ENCODE data around the gene ELOVL4. TPM values are rescaled to one million over a fixed set of nuclear protein-coding genes. Genes with fewer than 3 reads are reported as not detected.

Gene ELOVL4
- total RNA-seq, 2 experiments from 2014 or later: 0.33 to 0.54 TPM

- Mint-ChIP-seq H3K27ac (no peak overlapping the region), H3K9me3 (no peaks in the 10 kb centered on the region)
- intact Hi-C loops (cut with micrococcal nuclease): loop anchor here (1.0 to 10.0 kb wide), 3 partner anchors 145 to 1804 kb away; no protein-coding TSS in a partner anchor
Observed at GRCh38 chr6:79949233-79949632, 1.9 kb upstream of the ELOVL4 start.

DNA sequence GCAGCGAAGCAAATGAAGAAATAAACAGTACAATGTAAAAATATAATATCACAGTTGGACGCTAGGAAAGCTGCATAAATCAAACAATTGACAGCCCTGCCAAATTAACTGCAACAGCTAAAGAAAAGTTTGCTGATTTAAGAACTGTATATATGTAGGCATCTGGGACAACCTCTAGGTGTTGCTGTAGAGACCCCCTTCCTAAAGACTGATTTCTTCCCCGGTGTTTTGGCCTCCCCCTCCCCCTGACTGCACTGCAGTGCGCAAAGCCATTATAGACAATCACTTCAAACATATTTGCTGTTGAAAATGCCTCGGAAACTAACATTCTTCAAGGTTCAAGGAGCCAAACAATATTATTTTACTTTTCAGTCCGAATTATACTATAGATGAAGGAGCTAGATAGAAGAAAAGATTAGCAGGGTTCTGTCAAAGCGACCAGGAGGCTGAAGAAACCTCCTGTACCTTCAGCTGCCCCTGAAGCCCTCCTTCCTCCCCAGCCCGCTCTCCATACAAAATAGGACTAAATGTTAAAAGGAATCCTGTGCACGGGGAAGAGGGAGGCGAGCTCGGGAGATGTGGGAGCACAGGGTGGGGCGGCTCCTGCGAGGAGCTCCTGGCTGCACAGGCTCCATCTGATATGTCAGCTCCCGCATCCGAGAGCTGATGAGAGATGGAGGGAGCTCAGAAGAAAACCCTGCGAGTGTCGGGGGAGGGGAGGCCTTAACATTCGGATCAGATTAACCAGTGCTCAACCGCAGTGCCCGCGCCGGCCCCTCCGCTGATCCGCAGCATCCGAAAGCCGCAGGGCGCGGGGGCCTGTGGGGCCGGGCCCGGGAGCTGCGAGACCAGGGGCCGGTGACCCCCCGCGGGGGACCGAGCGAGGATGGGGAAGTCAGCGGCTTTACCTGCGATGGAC is 822 bp downstream of the ELOVL4 start:
- CTCF ChIA-PET: interaction anchor here (0.5 to 3.7 kb wide), 16 partner anchors 9 to 312 kb away, joined by 3 to 18 read pairs (median 4); no protein-coding TSS in a partner anchor
- DNase-seq: peak; percentile 44
- peak overlapping the region; percentile 78 for H3K4me3 Mint-ChIP-seq
- H3K4me1 Mint-ChIP-seq (ENCODE audit: low read depth): peaks cover 14% of the 10 kb centered on the region
- H3K9me3 Mint-ChIP-seq: no peaks in the 10 kb centered on the region
- intact Hi-C loops (cut with micrococcal nuclease): loop anchor here (1.0 to 10.0 kb wide), 6 partner anchors 58 to 388 kb away; partner anchors contain the start of genes BCKDHB and TTK
- peaks cover 43% of the 10 kb centered on the region for H3K27me3 Mint-ChIP-seq (ENCODE audit: low read depth)
- H3K27ac Mint-ChIP-seq: no peak overlapping the region
- H3K36me3 Mint-ChIP-seq (ENCODE audit: low read depth): no peaks in the 10 kb centered on the region

More at GRCh38 chr6:79949233-79949632, 1.9 kb upstream of the ELOVL4 start:
- H3K4me3 Mint-ChIP-seq: no peak overlapping the region
- no peaks in the 10 kb centered on the region for H3K36me3 Mint-ChIP-seq (ENCODE audit: low read depth)
- H3K4me1 Mint-ChIP-seq (ENCODE audit: low read depth): peaks cover 14% of the 10 kb centered on the region
- CTCF ChIA-PET: interaction anchor here (0.6 to 2.5 kb wide), 35 partner anchors 16 to 299 kb away, joined by 3 to 36 read pairs (median 4); partner anchors contain the start of gene TTK
- peaks cover 34% of the 10 kb centered on the region for H3K27me3 Mint-ChIP-seq (ENCODE audit: low read depth)
- peak; percentile 83 for DNase-seq

GRCh38 chr6:79943133-79943532 is 4.2 kb downstream of the ELOVL4 start:
- H3K4me1 Mint-ChIP-seq (ENCODE audit: low read depth): peaks cover 13% of the 10 kb centered on the region
- no peaks in the 10 kb centered on the region for H3K9me3 Mint-ChIP-seq
- no peaks in the 10 kb centered on the region for H3K36me3 Mint-ChIP-seq (ENCODE audit: low read depth)
- intact Hi-C loops (cut with micrococcal nuclease): loop anchor here (10.0 kb wide), 1 partner anchor 392 kb away; no protein-coding TSS in a partner anchor
- H3K27ac Mint-ChIP-seq: no peak overlapping the region
- CTCF ChIA-PET: interaction anchor here (0.5 to 3.7 kb wide), 4 partner anchors 73 to 392 kb away, joined by 3 to 18 read pairs (median 4); no protein-coding TSS in a partner anchor
- no peak overlapping the region for H3K4me3 Mint-ChIP-seq
- H3K27me3 Mint-ChIP-seq (ENCODE audit: low read depth): peaks cover 43% of the 10 kb centered on the region
- DNase-seq: no peak

GRCh38 chr6:79941489-79942151 is 5.7 kb downstream of the ELOVL4 start:
- no peaks in the 10 kb centered on the region for H3K36me3 Mint-ChIP-seq (ENCODE audit: low read depth)
- CTCF ChIA-PET: no interaction called here
- H3K27me3 Mint-ChIP-seq (ENCODE audit: low read depth): peaks cover 34% of the 10 kb centered on the region
- H3K27ac Mint-ChIP-seq: no peak overlapping the region
- intact Hi-C loops (cut with micrococcal nuclease): loop anchor here (10.0 kb wide), 1 partner anchor 393 kb away; no protein-coding TSS in a partner anchor
- H3K4me3 Mint-ChIP-seq: no peak overlapping the region
- no peaks in the 10 kb centered on the region for H3K9me3 Mint-ChIP-seq
- no peak for DNase-seq
- peaks cover 7% of the 10 kb centered on the region for H3K4me1 Mint-ChIP-seq (ENCODE audit: low read depth)

- CTCF ChIA-PET: no interaction called here
- intact Hi-C loops (cut with micrococcal nuclease): no loop called here
- H3K27me3 Mint-ChIP-seq (ENCODE audit: low read depth): peaks cover 10% of the 10 kb centered on the region
- H3K36me3 Mint-ChIP-seq (ENCODE audit: low read depth): no peaks in the 10 kb centered on the region
- no peaks in the 10 kb centered on the region for H3K9me3 Mint-ChIP-seq
- peaks cover 8% of the 10 kb centered on the region for H3K4me1 Mint-ChIP-seq (ENCODE audit: low read depth)
- H3K27ac Mint-ChIP-seq: no peak overlapping the region
- DNase-seq: no peak
- no peak overlapping the region for H3K4me3 Mint-ChIP-seq
Observed at GRCh38 chr6:79928478-79928998, 18.8 kb downstream of the ELOVL4 start.

DNA sequence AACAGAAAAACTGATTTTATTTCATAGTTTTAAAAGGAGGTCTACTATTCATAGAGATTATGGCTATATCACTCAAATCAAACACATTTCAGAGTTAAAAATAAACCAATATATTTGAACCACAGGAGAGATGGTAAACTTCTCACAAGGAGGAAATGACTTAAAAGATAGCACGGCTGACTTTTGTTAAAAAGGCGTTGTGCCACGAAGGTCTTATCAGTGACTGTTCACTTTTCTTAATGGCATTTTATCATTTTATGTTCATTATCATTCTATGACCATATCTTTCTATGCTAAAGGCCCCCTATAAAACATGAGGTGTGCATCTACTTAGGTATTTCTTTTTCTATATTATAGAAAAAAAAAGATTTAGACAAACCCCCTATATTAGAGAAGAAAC is 19.6 kb downstream of the ELOVL4 start:
- CTCF ChIA-PET: no interaction called here
- intact Hi-C loops (cut with micrococcal nuclease): no loop called here
- DNase-seq: no peak
- H3K27me3 Mint-ChIP-seq (ENCODE audit: low read depth): peaks cover 7% of the 10 kb centered on the region
- no peak overlapping the region for H3K4me3 Mint-ChIP-seq
- no peaks in the 10 kb centered on the region for H3K9me3 Mint-ChIP-seq
- no peaks in the 10 kb centered on the region for H3K36me3 Mint-ChIP-seq (ENCODE audit: low read depth)
- H3K27ac Mint-ChIP-seq: no peak overlapping the region
- H3K4me1 Mint-ChIP-seq (ENCODE audit: low read depth): peaks cover 8% of the 10 kb centered on the region

GRCh38 chr6:79923270-79923669 is 24.1 kb downstream of the ELOVL4 start:
- CTCF ChIA-PET: interaction anchor here (1.3 kb wide), 1 partner anchor 23 kb away, joined by 3 read pairs; no protein-coding TSS in a partner anchor
- H3K27me3 Mint-ChIP-seq (ENCODE audit: low read depth): peaks cover 3% of the 10 kb centered on the region
- H3K36me3 Mint-ChIP-seq (ENCODE audit: low read depth): no peaks in the 10 kb centered on the region
- no peak overlapping the region for H3K4me3 Mint-ChIP-seq
- H3K4me1 Mint-ChIP-seq (ENCODE audit: low read depth): peaks cover 6% of the 10 kb centered on the region
- H3K9me3 Mint-ChIP-seq: no peaks in the 10 kb centered on the region
- intact Hi-C loops (cut with micrococcal nuclease): no loop called here
- DNase-seq: no peak
- no peak overlapping the region for H3K27ac Mint-ChIP-seq

DNA sequence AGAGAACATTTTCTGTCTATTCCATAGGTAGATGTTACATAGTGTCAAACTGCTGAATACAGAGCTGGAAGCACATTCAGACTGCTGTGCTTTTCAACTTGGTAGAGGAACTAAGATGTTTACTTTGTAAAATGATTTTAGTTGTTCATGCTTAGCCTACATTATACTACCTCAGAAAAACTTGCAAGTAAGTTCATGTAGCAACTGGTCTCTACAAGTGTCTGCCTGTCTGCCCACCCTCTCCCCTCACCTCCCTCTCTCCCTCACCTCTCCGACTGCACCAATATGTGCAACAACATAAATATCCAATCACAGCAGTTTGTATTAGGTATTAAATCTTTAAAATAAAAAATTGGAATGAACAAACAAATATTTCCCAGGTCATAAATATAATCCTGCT is 25.3 kb downstream of the ELOVL4 start:
- no peak overlapping the region for H3K4me3 Mint-ChIP-seq

GRCh38 chr6:79913369-79913768 is 34.0 kb downstream of the ELOVL4 start:
- CTCF ChIA-PET: no interaction called here
- H3K9me3 Mint-ChIP-seq: no peaks in the 10 kb centered on the region
- DNase-seq: peak; percentile 6
- intact Hi-C loops (cut with micrococcal nuclease): no loop called here
- H3K27me3 Mint-ChIP-seq (ENCODE audit: low read depth): peaks cover 8% of the 10 kb centered on the region
- no peaks in the 10 kb centered on the region for H3K4me1 Mint-ChIP-seq (ENCODE audit: low read depth)
- H3K27ac Mint-ChIP-seq: no peak overlapping the region
- no peak overlapping the region for H3K4me3 Mint-ChIP-seq
- no peaks in the 10 kb centered on the region for H3K36me3 Mint-ChIP-seq (ENCODE audit: low read depth)

More for the DNA sequence above, 25.3 kb downstream of the ELOVL4 start:
- Mint-ChIP-seq H3K9me3 (no peaks in the 10 kb centered on the region), H3K27me3 (ENCODE audit: low read depth) (peaks cover 2% of the 10 kb centered on the region), H3K4me1 (ENCODE audit: low read depth) (no peaks in the 10 kb centered on the region), H3K36me3 (ENCODE audit: low read depth) (no peaks in the 10 kb centered on the region), H3K27ac (no peak overlapping the region)
- CTCF ChIA-PET: interaction anchor here (1.3 kb wide), 1 partner anchor 25 kb away, joined by 3 read pairs; no protein-coding TSS in a partner anchor
- no peak for DNase-seq
- intact Hi-C loops (cut with micrococcal nuclease): no loop called here

GRCh38 chr6:79911992-79912391 is 35.4 kb downstream of the ELOVL4 start:
- no peak overlapping the region for H3K27ac Mint-ChIP-seq
- DNase-seq: no peak
- no peak overlapping the region for H3K4me3 Mint-ChIP-seq
- no peaks in the 10 kb centered on the region for H3K36me3 Mint-ChIP-seq (ENCODE audit: low read depth)
- intact Hi-C loops (cut with micrococcal nuclease): no loop called here
- H3K4me1 Mint-ChIP-seq (ENCODE audit: low read depth): no peaks in the 10 kb centered on the region
- peaks cover 8% of the 10 kb centered on the region for H3K27me3 Mint-ChIP-seq (ENCODE audit: low read depth)
- H3K9me3 Mint-ChIP-seq: no peaks in the 10 kb centered on the region
- CTCF ChIA-PET: no interaction called here

DNA sequence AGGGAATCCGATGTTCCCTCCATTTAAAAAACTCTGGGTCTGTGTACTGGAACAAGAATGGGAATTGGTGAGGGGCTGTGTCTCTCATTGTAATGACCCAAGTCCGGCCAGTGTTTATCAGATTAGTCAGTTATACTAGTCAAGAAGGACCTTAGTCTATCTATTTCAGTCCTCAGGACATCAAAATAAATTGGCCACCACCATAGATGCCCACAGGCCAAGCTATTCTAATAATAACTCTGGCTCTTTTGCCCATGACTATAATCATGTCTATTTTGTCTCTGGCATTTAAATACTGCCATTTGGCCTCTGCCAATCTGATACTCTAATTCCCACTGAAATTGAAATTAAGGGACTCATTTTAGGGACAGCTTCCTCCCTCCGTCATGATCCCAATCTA is 37.8 kb downstream of the ELOVL4 start:
- Mint-ChIP-seq H3K27ac (no peak overlapping the region), H3K9me3 (no peaks in the 10 kb centered on the region), H3K4me3 (no peak overlapping the region), H3K4me1 (ENCODE audit: low read depth) (no peaks in the 10 kb centered on the region), H3K36me3 (ENCODE audit: low read depth) (no peaks in the 10 kb centered on the region), H3K27me3 (ENCODE audit: low read depth) (peaks cover 8% of the 10 kb centered on the region)
- no peak for DNase-seq
- CTCF ChIA-PET: no interaction called here
- intact Hi-C loops (cut with micrococcal nuclease): no loop called here

- Mint-ChIP-seq H3K4me1 (ENCODE audit: low read depth) (no peaks in the 10 kb centered on the region), H3K27me3 (ENCODE audit: low read depth) (peaks cover 6% of the 10 kb centered on the region), H3K27ac (no peak overlapping the region), H3K36me3 (ENCODE audit: low read depth) (no peaks in the 10 kb centered on the region), H3K4me3 (no peak overlapping the region), H3K9me3 (no peaks in the 10 kb centered on the region)
- intact Hi-C loops (cut with micrococcal nuclease): no loop called here
- DNase-seq: no peak
- CTCF ChIA-PET: no interaction called here
Observed at GRCh38 chr6:79902046-79902445, 45.3 kb downstream of the ELOVL4 start.
